GM12892 (cell line): ENCODE results near the gene CHSY3.

Experiments
- POLR2AphosphoS5 ChIP-seq: IDR thresholded peaks from 2 replicates; pipeline ENCODE4 v1.6.1; 2011; ENCODE audit warnings: low read depth, low read length, control low read depth
- TAF1 ChIP-seq: IDR thresholded peaks from 2 replicates; pipeline ENCODE4 v1.6.1; 2011; ENCODE audit warnings: low read depth, mild to moderate bottlenecking, control low read depth, low read length, borderline replicate concordance

GRCh38 chr5:130025511-130025910 lies 121.2 kb downstream of the CHSY3 start:
- no peak for TF ChIP-seq POLR2AphosphoS5
- TF ChIP-seq TAF1, result no peak
